ENCODE measurements around the gene ST8SIA4. TPM values are rescaled to one million over a fixed set of nuclear protein-coding genes. Genes with fewer than 3 reads are reported as not detected.

ST8SIA4 gene
- total RNA-seq, 1 experiment from 2014 or later = 0.47 TPM

- BruUV-seq (replicated peaks) = no TSS peak
- no peaks in the 10 kb centered on the region for H3K27me3 ChIP-seq (replicated peaks; ENCODE audit: insufficient read depth, low read depth, low read length, poor library complexity)
- ChIA-PET CTCF (no interaction called here), POLR2A (ENCODE audit: low non-redundant PET) (interaction anchor here (0.6 kb wide), 1 partner anchor 19 kb away, joined by 3 read pairs; no protein-coding TSS in a partner anchor)
- no peaks in the 10 kb centered on the region for H3K36me3 ChIP-seq (ENCODE audit: insufficient read depth, low read length, poor library complexity, severe bottlenecking)
- intact Hi-C loops (cut with micrococcal nuclease; ENCODE audit: unreplicated experiment) = no loop called here
- H3K4me3 ChIP-seq (ENCODE audit: low read depth, low read length, poor library complexity, severe bottlenecking) = no peak overlapping the region
- no peaks in the 10 kb centered on the region for H3K9me3 ChIP-seq (ENCODE audit: low read depth, low read length, poor library complexity, severe bottlenecking)
- H3K4me1 ChIP-seq (ENCODE audit: insufficient read depth, low read length, poor library complexity, severe bottlenecking) = no peaks in the 10 kb centered on the region
- no peak for DNase-seq (ENCODE audit: low spot score)
- H3K27ac ChIP-seq (ENCODE audit: low read depth, low read length, poor library complexity, severe bottlenecking) = no peak overlapping the region
- TF ChIP-seq, protein P1, sequence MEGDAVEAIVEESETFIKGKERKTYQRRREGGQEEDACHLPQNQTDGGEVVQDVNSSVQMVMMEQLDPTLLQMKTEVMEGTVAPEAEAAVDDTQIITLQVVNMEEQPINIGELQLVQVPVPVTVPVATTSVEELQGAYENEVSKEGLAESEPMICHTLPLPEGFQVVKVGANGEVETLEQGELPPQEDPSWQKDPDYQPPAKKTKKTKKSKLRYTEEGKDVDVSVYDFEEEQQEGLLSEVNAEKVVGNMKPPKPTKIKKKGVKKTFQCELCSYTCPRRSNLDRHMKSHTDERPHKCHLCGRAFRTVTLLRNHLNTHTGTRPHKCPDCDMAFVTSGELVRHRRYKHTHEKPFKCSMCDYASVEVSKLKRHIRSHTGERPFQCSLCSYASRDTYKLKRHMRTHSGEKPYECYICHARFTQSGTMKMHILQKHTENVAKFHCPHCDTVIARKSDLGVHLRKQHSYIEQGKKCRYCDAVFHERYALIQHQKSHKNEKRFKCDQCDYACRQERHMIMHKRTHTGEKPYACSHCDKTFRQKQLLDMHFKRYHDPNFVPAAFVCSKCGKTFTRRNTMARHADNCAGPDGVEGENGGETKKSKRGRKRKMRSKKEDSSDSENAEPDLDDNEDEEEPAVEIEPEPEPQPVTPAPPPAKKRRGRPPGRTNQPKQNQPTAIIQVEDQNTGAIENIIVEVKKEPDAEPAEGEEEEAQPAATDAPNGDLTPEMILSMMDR (conservative IDR thresholded peaks at IDR 0.05; ENCODE audit: low read depth, low read length) = no peak
- no peak for TF ChIP-seq EZH2 (IDR thresholded peaks at IDR 0.05; ENCODE audit: borderline replicate concordance, low read depth, low read length, poor library complexity, severe bottlenecking)
Observed at GRCh38 chr5:100802208-100802607, 100.9 kb downstream of the ST8SIA4 start.

GRCh38 chr5:100800562-100800961, 102.5 kb downstream of the ST8SIA4 start:
- ChIA-PET CTCF (no interaction called here), POLR2A (ENCODE audit: low non-redundant PET) (no interaction called here)
- intact Hi-C loops (cut with micrococcal nuclease; ENCODE audit: unreplicated experiment) = no loop called here
- Histone ChIP-seq H3K27me3 (replicated peaks; ENCODE audit: insufficient read depth, low read depth, low read length, poor library complexity) (no peaks in the 10 kb centered on the region), H3K4me3 (ENCODE audit: low read depth, low read length, poor library complexity, severe bottlenecking) (no peak overlapping the region), H3K36me3 (ENCODE audit: insufficient read depth, low read length, poor library complexity, severe bottlenecking) (no peaks in the 10 kb centered on the region), H3K9me3 (ENCODE audit: low read depth, low read length, poor library complexity, severe bottlenecking) (no peaks in the 10 kb centered on the region), H3K27ac (ENCODE audit: low read depth, low read length, poor library complexity, severe bottlenecking) (no peak overlapping the region), H3K4me1 (ENCODE audit: insufficient read depth, low read length, poor library complexity, severe bottlenecking) (no peaks in the 10 kb centered on the region)
- BruUV-seq (replicated peaks) = no TSS peak
- no peak for DNase-seq (ENCODE audit: low spot score)
- TF ChIP-seq EZH2 (IDR thresholded peaks at IDR 0.05; ENCODE audit: borderline replicate concordance, low read depth, low read length, poor library complexity, severe bottlenecking) = no peak
- TF ChIP-seq, protein P1 (conservative IDR thresholded peaks at IDR 0.05; ENCODE audit: low read depth, low read length) = no peak

DNA sequence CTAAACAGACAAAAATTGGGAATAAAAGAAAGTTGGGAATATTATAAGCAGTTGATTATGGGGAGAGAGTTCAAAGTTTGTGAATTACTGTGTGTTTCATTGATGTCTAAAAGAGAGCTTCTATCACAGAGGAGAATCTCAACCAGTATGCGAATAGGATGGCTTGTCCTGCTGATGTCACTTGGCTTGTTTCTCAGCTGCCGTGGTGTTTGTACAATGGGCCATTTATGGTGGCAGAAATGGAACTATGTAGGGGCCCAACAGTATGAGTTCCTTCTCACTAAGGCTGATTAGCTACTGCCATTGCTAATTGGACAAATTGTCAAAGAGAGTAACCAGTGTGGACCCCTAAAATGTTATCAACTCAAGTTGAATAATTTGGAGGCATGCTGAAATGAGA, 103.9 kb downstream of the ST8SIA4 start:
- Histone ChIP-seq H3K27ac (ENCODE audit: low read depth, low read length, poor library complexity, severe bottlenecking) (no peak overlapping the region), H3K4me3 (ENCODE audit: low read depth, low read length, poor library complexity, severe bottlenecking) (no peak overlapping the region), H3K4me1 (ENCODE audit: insufficient read depth, low read length, poor library complexity, severe bottlenecking) (no peaks in the 10 kb centered on the region), H3K9me3 (ENCODE audit: low read depth, low read length, poor library complexity, severe bottlenecking) (no peaks in the 10 kb centered on the region), H3K27me3 (replicated peaks; ENCODE audit: insufficient read depth, low read depth, low read length, poor library complexity) (no peaks in the 10 kb centered on the region), H3K36me3 (ENCODE audit: insufficient read depth, low read length, poor library complexity, severe bottlenecking) (no peaks in the 10 kb centered on the region)
- no peak for DNase-seq (ENCODE audit: low spot score)
- CTCF ChIA-PET = no interaction called here
- POLR2A ChIA-PET (ENCODE audit: low non-redundant PET) = no interaction called here
- BruUV-seq (replicated peaks) = no TSS peak
- intact Hi-C loops (cut with micrococcal nuclease; ENCODE audit: unreplicated experiment) = no loop called here
- TF ChIP-seq, protein P1 (conservative IDR thresholded peaks at IDR 0.05; ENCODE audit: low read depth, low read length) = no peak
- no peak for TF ChIP-seq EZH2 (IDR thresholded peaks at IDR 0.05; ENCODE audit: borderline replicate concordance, low read depth, low read length, poor library complexity, severe bottlenecking)

Data from A673 (cell line).